A549 (cell line): ENCODE data around the gene RPS6KA4. TPM values are rescaled to one million over a fixed set of nuclear protein-coding genes. Genes with fewer than 3 reads are reported as not detected.

Source experiments
- ATAC-seq, 2 experiments: fragments of 200-7000 bp in 1 of 2; fragments of >200 bp in 1 of 2; cut with Nextera tagmentation in 1 of 2; cut with Tn5 transposase in 1 of 2; 3 replicates each; pipeline versions ENCODE4 v1.8.0 to v1.9.1; 2018 to 2020; ENCODE audit warnings: mild to moderate bottlenecking in 1 of 2, moderate library complexity in 1 of 2
- CTCF ChIA-PET: fragments of 300-600 bp; sonication (Branson Sonifier 250); formaldehyde crosslinking; extraction: SDS; loops from one replicate; lab custom pipeline; 2021; ENCODE audit warnings: antibody characterized with exemption, inconsistent platforms; lab: Yijun Ruan, JAX
- POLR2A ChIA-PET: fragments of 350-600 bp; formaldehyde crosslinking; extraction: SDS; loops from one replicate; lab custom pipeline; 2021; ENCODE audit warnings: antibody characterized with exemption, inconsistent platforms; lab: Yijun Ruan, JAX
- DNase-seq, 2 experiments: peaks; one replicate each; pipeline versions ENCODE4 v3.0.0 to v3.0.0-alpha.2; 2011 to 2016; ENCODE audit warnings: low read depth in 1 of 2, low spot score in 1 of 2
- FAIRE-seq: peaks from 2 replicates; lab custom pipeline; 2011; peaks lifted over from hg19 to GRCh38; lab: Jason Lieb, UNC
- H3K27ac ChIP-seq, 2 experiments: fragments of >200 bp; sonication (Bioruptor Twin); formaldehyde crosslinking; 3 replicates each; pipeline ENCODE4 v1.5.1; 2016 to 2017
- H3K4me1 ChIP-seq: fragments of >200 bp; sonication (Bioruptor Twin); formaldehyde crosslinking; 3 replicates; pipeline ENCODE4 v1.6.1; 2016
- H3K4me2 ChIP-seq: fragments of >200 bp; sonication (Bioruptor Twin); formaldehyde crosslinking; 3 replicates; pipeline ENCODE4 v1.6.1; 2016
- H3K4me3 ChIP-seq: fragments of >200 bp; sonication (Bioruptor Twin); formaldehyde crosslinking; 3 replicates; pipeline ENCODE4 v1.5.1; 2016
- H3K9me3 ChIP-seq: fragments of >200 bp; sonication (Bioruptor Twin); formaldehyde crosslinking; 3 replicates; pipeline ENCODE4 v1.6.1; 2016
- CBX2 ChIP-seq: fragments of 200-600 bp; sonication (generic); IDR thresholded peaks from 2 replicates; pipeline ENCODE4 v1.6.1; 2016; ENCODE audit warnings: low read depth, mild to moderate bottlenecking, borderline replicate concordance
- CBX8 ChIP-seq: fragments of 200-600 bp; sonication (generic); IDR thresholded peaks from 2 replicates; pipeline ENCODE4 v1.6.1; 2016
- CHD4 ChIP-seq: fragments of 200-600 bp; sonication (generic); IDR thresholded peaks from 2 replicates; pipeline ENCODE4 v1.6.1; 2016; ENCODE audit warnings: antibody characterized with exemption, mild to moderate bottlenecking, borderline replicate concordance
- EHF ChIP-seq: fragments of 250-450 bp; sonication (Bioruptor Pico); IDR thresholded peaks from 2 replicates; pipeline ENCODE4 v1.5.0; 2020; ENCODE audit warnings: mild to moderate bottlenecking
- ESRRA ChIP-seq: fragments of 150-350 bp; IDR thresholded peaks from 2 replicates; pipeline ENCODE4 v1.6.1; 2014; ENCODE audit warnings: mild to moderate bottlenecking, low read length, borderline replicate concordance
- FOSL2 ChIP-seq, 2 experiments: fragments of 450-650 bp in 1 of 2; fragments of >200 bp in 1 of 2; sonication (Bioruptor Twin) in 1 of 2; formaldehyde crosslinking; IDR thresholded peaks; 2 replicates each; pipeline versions ENCODE4 v1.5.0 to v1.6.1; 2016 to 2020; ENCODE audit warnings: mild to moderate bottlenecking in 1 of 2, moderate library complexity in 1 of 2
- FOXS1 ChIP-seq: fragments of 250-450 bp; sonication (Bioruptor Pico); IDR thresholded peaks from 2 replicates; pipeline ENCODE4 v1.5.0; 2020; ENCODE audit warnings: mild to moderate bottlenecking, moderate library complexity
- HDAC2 ChIP-seq: fragments of 200-600 bp; sonication (generic); IDR thresholded peaks from 2 replicates; pipeline ENCODE4 v1.6.1; 2016
- HES2 ChIP-seq: fragments of >200 bp; sonication (Bioruptor Twin); formaldehyde crosslinking; IDR thresholded peaks from 2 replicates; pipeline ENCODE4 v1.6.1; 2016
- HEYL ChIP-seq: fragments of 250-450 bp; sonication (Bioruptor Pico); IDR thresholded peaks from 2 replicates; pipeline ENCODE4 v1.8.0; 2021; ENCODE audit warnings: mild to moderate bottlenecking, moderate library complexity
- JUNB ChIP-seq: fragments of >200 bp; sonication (Bioruptor Twin); formaldehyde crosslinking; IDR thresholded peaks from 2 replicates; pipeline ENCODE4 v1.6.1; 2016
- KDM5A ChIP-seq: fragments of 200-600 bp; sonication (generic); IDR thresholded peaks from 2 replicates; pipeline ENCODE4 v1.6.1; 2016; ENCODE audit warnings: antibody characterized with exemption, mild to moderate bottlenecking
- MAFK ChIP-seq: fragments of 450-650 bp; IDR thresholded peaks from 2 replicates; pipeline ENCODE4 v1.6.1; 2014; ENCODE audit not compliant: partially characterized antibody
- MAX ChIP-seq: IDR thresholded peaks from 2 replicates; pipeline ENCODE4 v1.6.1; 2012
- MYC ChIP-seq: IDR thresholded peaks from 2 replicates; pipeline ENCODE4 v1.6.1; 2012; ENCODE audit warnings: mild to moderate bottlenecking, inconsistent platforms, low read length, improper control_type of control experiment, borderline replicate concordance
- NPAS2 ChIP-seq: fragments of 250-450 bp; sonication (Bioruptor Pico); IDR thresholded peaks from 2 replicates; pipeline ENCODE4 v1.8.0; 2022; ENCODE audit warnings: mild to moderate bottlenecking, moderate library complexity, borderline replicate concordance
- NR3C1 ChIP-seq: fragments of >200 bp; sonication (Bioruptor Twin); formaldehyde crosslinking; IDR thresholded peaks from 3 replicates; pipeline ENCODE4 v1.6.1; 2017
- PBX3 ChIP-seq: IDR thresholded peaks from 2 replicates; pipeline ENCODE4 v1.6.1; 2012
- PHF8 ChIP-seq: fragments of 200-600 bp; sonication (generic); IDR thresholded peaks from 2 replicates; pipeline ENCODE4 v1.6.1; 2016; ENCODE audit warnings: low read depth, mild to moderate bottlenecking, antibody characterized with exemption, moderate library complexity, borderline replicate concordance
- POLR2A ChIP-seq: IDR thresholded peaks from 2 replicates; pipeline ENCODE4 v1.6.1; 2012; ENCODE audit warnings: mild to moderate bottlenecking, low read length
- RNF2 ChIP-seq: fragments of 200-600 bp; sonication (generic); IDR thresholded peaks from 2 replicates; pipeline ENCODE4 v1.6.1; 2016; ENCODE audit warnings: low read depth, mild to moderate bottlenecking, antibody characterized with exemption, moderate library complexity, borderline replicate concordance
- SMC3 ChIP-seq: fragments of >200 bp; sonication (Bioruptor Twin); formaldehyde crosslinking; IDR thresholded peaks from 3 replicates; pipeline ENCODE4 v1.6.1; 2018; ENCODE audit warnings: inconsistent platforms
- TP53 ChIP-seq: fragments of 250-450 bp; sonication (Bioruptor Pico); IDR thresholded peaks from 2 replicates; pipeline ENCODE4 v1.5.0; 2021; ENCODE audit warnings: mild to moderate bottlenecking, moderate library complexity
- ZC3H11A ChIP-seq: fragments of 450-650 bp; IDR thresholded peaks from 2 replicates; pipeline ENCODE4 v1.6.1; 2014; ENCODE audit warnings: antibody characterized with exemption, mild to moderate bottlenecking
- ZFP36 ChIP-seq: fragments of 450-650 bp; IDR thresholded peaks from 2 replicates; pipeline ENCODE4 v1.6.1; 2014; ENCODE audit warnings: borderline replicate concordance; ENCODE audit not compliant: partially characterized antibody
- WGBS: methylation state at CpG from one replicate; pipeline ENCODE4 v1.1.6; 2017; ENCODE audit errors: missing lambda C conversion rate; 5-methylcytosine and 5-hydroxymethylcytosine counted together
- polyA plus RNA-seq, 4 experiments: library from polyadenylated mRNA; depleted of rRNA in 3 of 4; stranded (reverse); fragments of >200 nt; fragmentation: RNase III in 1 of 4; extraction: RNeasy Plus Mini Kit Qiagen cat#74134 plus additional on column Dnase treatment in 1 of 4; gene quantifications; 2 replicates in 3 of 4; 3 replicates in 1 of 4; pipeline ENCODE4 v1.2.3, GENCODE V29; 2011 to 2017

Gene RPS6KA4
- polyA plus RNA-seq, 2 of the 4 experiments (the other 2 are of a cell fraction) = 21.4 to 35.9 TPM

GRCh38 chr11:64401775-64402174 lies 42.8 kb downstream of the RPS6KA4 start:
- 48% methylated on average over 7 of the region's 7 CpGs for WGBS
- POLR2A ChIA-PET = no interaction called here

GRCh38 chr11:64403106-64403505 lies 44.1 kb downstream of the RPS6KA4 start:
- H3K27ac ChIP-seq = no peak overlapping the region
- no peak for ATAC-seq
- TF ChIP-seq KDM5A (no peak), RNF2 (no peak), CBX2 (no peak), NR3C1 (no peak), PBX3 (no peak)
- TF ChIP-seq, all 56 proteins: peak for 0
- H3K4me2 ChIP-seq = no peak overlapping the region
- 0 out of 3 replicates have a peak, but pooled peaks cover 8% of the 10 kb centered on the region for H3K4me1 ChIP-seq
- DNase-seq (no peak), FAIRE-seq (no peak)
- H3K4me3 ChIP-seq = no peak overlapping the region
- ChIA-PET CTCF (interaction anchor here (0.9 to 2.1 kb wide), 2 partner anchors 19 to 48 kb away, joined by 3 to 5 read pairs; no protein-coding TSS in a partner anchor), POLR2A (no interaction called here)
- H3K9me3 ChIP-seq = peaks cover 12% of the 10 kb centered on the region
- 41% methylated on average over 5 of the region's 5 CpGs for WGBS

More at GRCh38 chr11:64401775-64402174, 42.8 kb downstream of the RPS6KA4 start:
- FAIRE-seq (no peak), ATAC-seq (no peak), DNase-seq (no peak)
- no peak overlapping the region for H3K27ac ChIP-seq
- H3K4me3 ChIP-seq = no peak overlapping the region
- peaks cover 12% of the 10 kb centered on the region for H3K9me3 ChIP-seq
- no peak for TF ChIP-seq SMC3
- TF ChIP-seq PHF8 = no peak
- TF ChIP-seq ZFP36 = no peak
- TF ChIP-seq NPAS2 (CRISPR knock-in tag) = no peak
- peak; percentile 63 for TF ChIP-seq MAFK
- H3K4me2 ChIP-seq = no peak overlapping the region
- CTCF ChIA-PET = interaction anchor here (2.1 kb wide), 1 partner anchor 18 kb away, joined by 5 read pairs; no protein-coding TSS in a partner anchor
- 0 out of 3 replicates have a peak, but pooled peaks cover 8% of the 10 kb centered on the region for H3K4me1 ChIP-seq

GRCh38 chr11:64406221-64406946 lies 47.4 kb downstream of the RPS6KA4 start:
- no peak overlapping the region for H3K4me3 ChIP-seq
- POLR2A ChIA-PET = no interaction called here
- FAIRE-seq (no peak), ATAC-seq (no peak), DNase-seq (no peak)
- H3K4me1 ChIP-seq = no peaks in the 10 kb centered on the region
- H3K4me2 ChIP-seq = no peak overlapping the region
- 62% methylated on average over 10 of the region's 10 CpGs for WGBS
- H3K9me3 ChIP-seq = peaks cover 12% of the 10 kb centered on the region
- no peak overlapping the region for H3K27ac ChIP-seq
- TF ChIP-seq SMC3 (no peak), FOSL2 (IDR thresholded peaks at IDR 0.05) (no peak), FOSL2 (CRISPR knock-in tag; IDR thresholded peaks at IDR 0.05) (no peak), MAX (no peak), TP53 (no peak), ZC3H11A (no peak), HDAC2 (no peak), FOXS1 (CRISPR knock-in tag) (no peak), HES2 (no peak), MYC (no peak), EHF (no peak), JUNB (no peak), CBX8 (no peak), PHF8 (no peak), ESRRA (no peak), POLR2A (no peak), CHD4 (no peak), KDM5A (no peak), HEYL (CRISPR knock-in tag) (no peak)
- TF ChIP-seq, all 56 proteins: peak for 0
- CTCF ChIA-PET = interaction anchor here (1.1 to 2.0 kb wide), 7 partner anchors 13 to 245 kb away, joined by 3 to 10 read pairs (median 4); no protein-coding TSS in a partner anchor
